HK-2 (cell line): ENCODE data around the gene GPRIN2.
"Not testable (repeated sequence)": the region's sequence is repeated elsewhere in the genome, so short reads cannot be mapped to it uniquely, and the experiment has no call there.

Source experiments
- DNase-seq: peaks from one replicate; pipeline ENCODE4 v3.0.0-alpha.2; 2018; ENCODE audit not compliant: unreplicated experiment

Gene GPRIN2

DNA sequence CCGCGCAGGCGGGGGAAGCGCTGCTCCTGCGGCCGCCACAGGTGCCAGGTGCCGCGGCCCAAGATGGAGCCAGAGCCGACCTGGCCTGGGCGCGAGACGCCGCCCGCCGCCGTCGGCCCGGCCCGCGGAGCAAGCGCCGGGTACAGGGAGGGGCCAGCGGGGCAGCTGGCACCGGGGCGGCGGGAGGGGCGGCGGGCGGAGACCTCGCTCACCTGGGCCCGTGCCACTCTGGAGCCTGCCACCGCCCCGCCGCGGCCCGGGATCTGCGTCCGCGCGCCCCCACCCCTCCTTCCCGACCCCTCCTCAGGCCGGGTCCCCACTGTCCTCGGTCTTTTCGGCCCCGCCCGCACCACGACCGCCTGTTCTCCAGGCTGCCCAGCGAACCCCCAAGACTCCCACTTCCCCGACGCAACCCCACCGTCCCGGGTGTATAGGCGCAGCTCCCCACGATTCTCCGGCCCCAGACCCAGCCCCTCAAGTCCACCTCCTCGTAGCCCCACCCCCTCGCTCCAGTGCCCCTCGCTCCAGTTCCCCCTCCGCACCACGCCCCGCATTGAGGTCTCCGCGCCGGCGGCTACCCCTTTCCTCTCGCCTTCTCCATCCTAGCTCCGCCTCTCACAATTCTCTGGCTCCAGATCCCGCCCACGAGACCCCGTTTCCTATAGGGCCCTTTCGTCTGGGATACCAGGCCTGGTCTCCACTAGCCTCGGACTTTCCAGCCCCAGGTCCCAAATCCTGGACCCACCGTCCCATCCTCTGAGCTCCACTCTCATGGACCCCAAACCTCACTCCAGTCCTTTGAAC lies at the start of gene GPRIN2:
GPRIN2 (minus strand) TSS at position 144 of the 804 bp plus-strand sequence. CDS start 5,922 bp downstream, outside the sequence.
- no peak for DNase-seq

GRCh38 chr10:46600516-46600915 lies 44.1 kb upstream of the GPRIN2 start:
- not testable (repeated sequence) for DNase-seq

DNA sequence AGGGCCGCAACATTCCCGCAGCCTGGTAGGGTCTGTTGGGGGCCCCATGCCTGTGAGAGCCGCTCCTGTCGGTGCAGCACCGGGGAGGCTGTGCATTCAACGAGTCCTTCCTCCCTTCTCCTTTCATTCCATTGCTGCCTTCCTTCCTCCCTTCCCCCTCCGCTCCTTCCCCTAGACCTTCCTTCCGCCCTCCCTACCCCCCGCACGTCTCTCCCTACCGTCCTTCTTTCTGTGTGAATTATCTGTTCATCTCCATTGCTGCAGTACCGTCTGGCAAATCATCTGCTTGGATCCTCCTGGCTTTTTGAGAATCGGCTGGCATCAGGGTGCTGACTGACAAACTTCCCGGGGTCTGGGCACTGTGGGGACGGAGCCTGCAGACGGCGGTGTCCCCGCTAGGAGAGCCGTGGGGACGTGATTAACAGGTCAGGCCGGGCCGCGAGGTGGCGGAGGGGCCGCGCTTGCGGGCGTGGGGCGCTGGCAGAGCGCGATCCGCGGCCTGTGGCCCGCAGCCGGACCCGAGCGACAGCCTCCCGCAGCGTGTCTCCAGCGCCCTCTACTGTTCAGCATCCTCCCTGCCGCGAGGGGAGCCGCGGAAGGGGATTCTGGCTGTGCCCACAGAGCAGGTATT lies 41.3 kb upstream of the GPRIN2 start:
- not testable (repeated sequence) for DNase-seq

DNA sequence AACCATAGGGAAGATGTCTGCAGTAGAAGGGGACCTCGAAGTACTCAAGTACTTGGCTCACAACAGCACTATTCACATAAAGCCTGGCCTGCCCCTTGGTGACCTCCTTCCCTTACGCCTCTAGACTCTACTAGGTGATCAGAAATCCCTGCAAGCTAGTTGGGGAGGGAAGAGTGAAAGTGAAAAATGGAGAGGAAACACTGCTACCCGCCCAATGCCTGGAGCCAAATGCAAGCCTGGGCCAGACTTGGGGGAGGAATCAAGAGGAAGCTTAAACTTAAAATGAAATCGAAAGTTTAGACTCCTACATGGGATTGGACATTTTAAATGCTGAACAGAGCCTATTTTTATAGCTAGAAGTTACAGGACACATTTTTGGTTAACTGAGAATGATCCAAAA lies 40.1 kb upstream of the GPRIN2 start:
- not testable (repeated sequence) for DNase-seq

- not testable (repeated sequence) for DNase-seq
Observed at GRCh38 chr10:46594453-46595063, 38.1 kb upstream of the GPRIN2 start.

- DNase-seq, result not testable (repeated sequence)
Observed at GRCh38 chr10:46593307-46593706, 36.8 kb upstream of the GPRIN2 start.

- DNase-seq, result not testable (repeated sequence)
Observed at GRCh38 chr10:46591053-46591452, 34.6 kb upstream of the GPRIN2 start.

GRCh38 chr10:46589589-46589988 lies 33.1 kb upstream of the GPRIN2 start:
- DNase-seq, result not testable (repeated sequence)

DNA sequence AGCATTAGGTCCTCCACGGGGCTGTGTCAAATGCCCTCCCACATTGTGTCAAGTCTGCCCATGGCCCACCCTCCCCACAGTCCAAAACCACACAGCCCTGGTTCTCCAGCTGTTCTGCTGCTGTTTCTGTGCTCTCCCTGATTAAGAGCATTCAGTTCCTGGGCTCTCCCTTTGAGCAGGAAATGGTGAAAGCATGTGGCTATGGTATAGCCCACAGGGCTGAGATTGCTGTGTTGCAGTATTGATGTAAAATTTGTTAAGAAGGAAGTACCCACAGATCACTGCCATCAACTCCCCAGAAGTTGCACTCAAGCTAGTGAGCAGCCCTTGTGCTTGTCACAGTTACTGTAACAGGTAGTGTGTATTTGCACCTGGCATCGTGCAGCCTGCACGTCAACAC lies 31.8 kb upstream of the GPRIN2 start:
- DNase-seq, result not testable (repeated sequence)

DNA sequence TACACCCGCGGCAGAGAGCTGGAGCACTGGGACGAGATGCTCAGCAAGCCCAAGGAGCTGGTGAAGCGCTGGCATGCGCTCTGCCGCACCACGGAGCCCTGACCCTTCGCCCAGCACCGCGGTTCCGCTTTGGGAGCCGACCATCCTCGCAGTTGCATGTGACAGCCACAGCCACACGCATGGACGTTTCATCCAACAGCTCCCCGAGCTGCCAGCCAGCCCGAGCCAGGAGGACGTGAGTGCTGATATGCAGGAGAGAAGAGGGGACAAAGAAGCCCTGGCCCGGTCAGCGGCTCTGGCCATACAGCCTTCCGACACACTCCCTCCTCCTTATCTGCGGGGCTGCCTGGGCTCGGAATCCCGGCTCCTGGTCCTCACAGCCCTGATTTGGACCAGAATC lies 31.1 kb upstream of the GPRIN2 start:
- not testable (repeated sequence) for DNase-seq

GRCh38 chr10:46585246-46585645 lies 28.8 kb upstream of the GPRIN2 start:
- not testable (repeated sequence) for DNase-seq

- not testable (repeated sequence) for DNase-seq
Observed at GRCh38 chr10:46584196-46584595, 27.7 kb upstream of the GPRIN2 start.

DNA sequence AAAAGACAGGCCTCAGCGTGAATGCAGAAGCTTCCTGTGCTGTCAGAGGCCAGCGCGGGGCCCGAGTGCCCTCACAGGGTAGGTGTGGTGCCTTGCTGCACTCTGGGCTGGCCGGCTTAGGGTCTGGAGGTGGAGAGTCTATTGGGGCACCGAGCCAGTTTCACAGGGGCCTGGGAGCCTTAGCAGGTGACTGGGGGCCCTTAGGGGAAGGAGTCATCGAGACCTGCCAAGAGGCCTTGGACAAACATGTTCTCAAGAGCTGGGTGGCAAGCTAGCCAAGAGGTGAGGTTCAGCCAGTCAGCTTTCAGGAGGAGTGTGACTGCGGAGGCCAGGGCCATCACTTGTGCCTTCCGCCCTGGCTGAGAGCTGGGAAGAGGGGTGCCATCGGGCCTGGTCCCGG lies 26.1 kb upstream of the GPRIN2 start:
- DNase-seq, result not testable (repeated sequence)

GRCh38 chr10:46581997-46582396 lies 25.5 kb upstream of the GPRIN2 start:
- not testable (repeated sequence) for DNase-seq

- not testable (repeated sequence) for DNase-seq
Observed at GRCh38 chr10:46579378-46579777, 22.9 kb upstream of the GPRIN2 start.

GRCh38 chr10:46578474-46579178 lies 22.2 kb upstream of the GPRIN2 start, which contains the start of gene SYT15:
Gene SYT15 (plus strand): TSS chr10:46579128. CDS start chr10:46579169, 41 bp downstream.
- DNase-seq, result not testable (repeated sequence)

DNA sequence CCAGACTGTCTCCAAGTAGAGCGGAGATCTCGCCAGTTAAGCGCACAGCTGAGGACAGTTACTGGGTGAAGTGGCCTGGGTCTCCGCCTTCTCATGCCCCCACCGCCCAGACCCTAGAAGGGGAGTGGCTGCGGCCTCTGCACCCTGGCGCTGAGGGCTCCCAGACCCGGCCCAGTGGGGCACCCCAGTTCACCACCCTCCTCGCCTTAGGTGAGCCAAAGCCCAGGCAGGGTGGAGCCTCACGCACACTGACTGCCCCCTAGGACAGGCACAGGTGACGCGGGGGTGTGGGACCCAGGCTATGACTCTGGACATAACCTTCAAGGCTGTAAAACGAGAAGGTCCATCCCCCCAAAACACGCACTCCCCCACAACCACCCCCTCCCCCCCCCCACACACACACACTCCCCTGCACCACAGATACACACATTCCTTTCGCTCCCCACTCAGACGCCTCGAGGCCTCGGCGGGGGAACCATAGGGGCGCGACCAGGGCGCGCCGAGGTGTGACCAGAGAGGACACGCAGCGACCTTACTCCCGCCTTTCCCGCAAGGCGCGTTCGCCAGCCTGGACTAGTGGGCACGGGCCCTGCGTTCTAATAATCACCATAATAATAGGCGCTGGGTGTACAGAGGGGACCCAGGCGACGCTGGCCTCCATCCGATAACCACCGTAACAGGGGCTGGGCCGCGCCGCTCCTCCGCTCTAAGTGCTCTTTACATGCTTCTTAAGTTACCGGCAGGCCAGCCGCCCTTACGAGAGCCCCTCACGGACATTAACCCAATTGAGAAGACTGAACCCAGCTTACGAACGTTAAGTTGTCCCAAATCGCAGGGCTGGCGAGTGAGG lies 21.4 kb upstream of the GPRIN2 start:
- DNase-seq, result not testable (repeated sequence)

DNA sequence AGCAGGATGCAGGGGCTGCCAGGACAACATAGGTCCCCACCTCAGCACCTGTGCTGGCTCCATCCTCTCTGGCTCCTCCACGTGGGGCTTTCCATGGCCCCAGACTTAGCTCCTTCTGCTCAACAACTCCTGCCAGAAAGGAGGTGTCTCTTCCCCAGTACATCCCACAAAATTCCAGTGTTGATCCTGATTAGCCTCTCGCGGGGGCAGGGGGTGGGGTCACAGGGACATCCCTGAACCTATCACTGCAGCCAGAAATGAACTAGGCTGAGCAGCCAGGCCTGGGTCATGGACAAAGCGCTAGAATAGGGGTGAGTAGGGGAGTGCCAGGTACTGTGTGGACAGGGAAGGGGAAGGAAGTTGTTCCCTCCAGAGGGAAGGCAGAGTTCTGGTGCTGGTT lies 17.4 kb upstream of the GPRIN2 start:
- not testable (repeated sequence) for DNase-seq

DNA sequence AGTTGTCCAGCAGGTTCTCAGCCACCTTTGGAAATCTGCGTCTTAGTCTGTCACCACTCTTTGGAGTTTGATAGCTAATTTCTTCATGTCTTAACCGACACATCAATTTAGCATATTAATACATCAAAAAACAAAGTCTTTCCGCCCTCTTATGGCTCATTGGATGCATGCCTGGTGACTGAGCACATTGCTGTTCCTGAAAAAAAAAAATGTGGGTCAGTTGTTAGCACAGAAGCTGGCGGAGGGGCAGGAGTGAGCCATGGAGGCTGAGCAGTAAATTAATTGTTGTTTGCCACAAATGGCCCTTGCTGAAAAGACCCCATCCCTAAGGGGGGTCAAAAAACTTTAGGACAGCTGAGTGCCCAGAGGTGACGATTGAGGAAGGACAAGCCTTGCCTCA lies 16.9 kb upstream of the GPRIN2 start:
- DNase-seq, result not testable (repeated sequence)

GRCh38 chr10:46572765-46573164 lies 16.3 kb upstream of the GPRIN2 start:
- not testable (repeated sequence) for DNase-seq

DNA sequence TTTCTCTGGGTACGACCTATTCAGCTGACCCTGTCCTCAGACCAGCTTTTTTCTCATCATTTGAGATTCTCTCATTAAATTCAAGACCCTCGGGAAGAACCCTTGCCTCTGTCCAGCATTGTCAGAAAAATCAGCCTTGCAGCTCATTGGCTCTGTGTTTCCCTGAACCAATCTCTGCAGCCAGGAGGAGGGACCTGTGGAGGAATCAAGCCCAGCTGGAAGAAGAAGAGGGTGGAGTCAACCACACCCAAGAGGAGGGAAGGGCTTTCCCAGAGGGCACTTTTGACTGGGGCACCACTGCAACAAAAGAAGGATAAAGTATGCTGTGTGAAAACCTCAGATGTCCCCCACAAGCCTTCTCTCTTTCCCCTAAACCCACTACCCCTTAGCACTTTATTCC lies 14.2 kb upstream of the GPRIN2 start:
- DNase-seq, result not testable (repeated sequence)
